ENCODE measurements around the gene BAG5.

BAG5 gene

DNA sequence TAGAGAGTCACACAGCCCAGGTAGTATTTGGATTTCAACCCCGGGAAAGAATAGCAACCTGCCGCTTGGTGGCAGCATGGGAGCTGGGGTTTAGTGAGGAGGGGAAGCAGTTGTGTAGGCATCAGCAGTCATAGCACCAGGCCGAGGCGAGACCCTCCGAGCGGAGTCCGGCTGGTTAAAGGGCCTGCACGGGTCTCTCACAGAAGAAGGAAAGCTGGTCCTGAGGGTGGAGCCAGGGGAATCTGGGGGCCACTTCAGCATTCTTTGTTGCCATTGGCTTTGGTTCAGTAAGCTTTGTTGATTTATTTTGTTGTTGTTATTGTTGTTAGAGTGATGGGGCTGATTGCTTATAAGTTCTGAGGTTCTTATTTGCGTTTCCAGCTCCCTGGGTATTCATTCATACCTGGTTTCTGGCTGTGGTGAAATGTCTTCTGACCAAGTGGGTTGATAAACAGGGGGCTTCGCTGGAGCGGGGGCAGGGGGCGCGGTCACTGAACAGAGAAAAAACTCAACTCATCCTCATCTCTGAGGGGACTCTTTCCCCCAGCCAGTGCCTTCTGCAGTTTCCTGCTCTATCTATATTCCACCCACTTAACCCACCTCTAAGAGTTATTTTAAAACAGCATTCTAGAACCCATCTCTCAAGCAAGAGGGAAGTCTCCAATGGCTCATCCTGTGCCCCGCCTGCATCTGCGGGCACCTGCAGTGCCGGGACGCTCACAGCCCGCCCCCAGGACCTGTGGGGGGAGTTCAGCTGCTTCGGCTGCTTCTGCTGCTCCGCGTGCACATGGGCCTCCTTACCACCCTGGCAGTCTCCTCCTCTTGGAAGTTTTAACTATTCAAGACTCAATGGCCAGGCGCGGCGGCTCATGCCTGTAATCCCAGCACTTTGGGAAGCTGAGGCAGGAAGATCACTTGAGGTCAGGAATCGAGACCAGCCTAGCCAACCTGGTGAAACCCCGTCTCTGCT is 51.4 kb downstream of the BAG5 start:
- no peak overlapping the region for H3K27ac Mint-ChIP-seq
- H3K4me3 Mint-ChIP-seq, result no peak overlapping the region
- no peaks in the 10 kb centered on the region for H3K9me3 Mint-ChIP-seq
- peaks cover 5% of the 10 kb centered on the region for H3K4me1 Mint-ChIP-seq
- no peaks in the 10 kb centered on the region for H3K27me3 Mint-ChIP-seq
- no peak for DNase-seq (ENCODE audit: low spot score in 2 of 2)
- H3K36me3 Mint-ChIP-seq, result peaks cover 2% of the 10 kb centered on the region
- no peak for ATAC-seq (ENCODE audit: low read depth)

DNA sequence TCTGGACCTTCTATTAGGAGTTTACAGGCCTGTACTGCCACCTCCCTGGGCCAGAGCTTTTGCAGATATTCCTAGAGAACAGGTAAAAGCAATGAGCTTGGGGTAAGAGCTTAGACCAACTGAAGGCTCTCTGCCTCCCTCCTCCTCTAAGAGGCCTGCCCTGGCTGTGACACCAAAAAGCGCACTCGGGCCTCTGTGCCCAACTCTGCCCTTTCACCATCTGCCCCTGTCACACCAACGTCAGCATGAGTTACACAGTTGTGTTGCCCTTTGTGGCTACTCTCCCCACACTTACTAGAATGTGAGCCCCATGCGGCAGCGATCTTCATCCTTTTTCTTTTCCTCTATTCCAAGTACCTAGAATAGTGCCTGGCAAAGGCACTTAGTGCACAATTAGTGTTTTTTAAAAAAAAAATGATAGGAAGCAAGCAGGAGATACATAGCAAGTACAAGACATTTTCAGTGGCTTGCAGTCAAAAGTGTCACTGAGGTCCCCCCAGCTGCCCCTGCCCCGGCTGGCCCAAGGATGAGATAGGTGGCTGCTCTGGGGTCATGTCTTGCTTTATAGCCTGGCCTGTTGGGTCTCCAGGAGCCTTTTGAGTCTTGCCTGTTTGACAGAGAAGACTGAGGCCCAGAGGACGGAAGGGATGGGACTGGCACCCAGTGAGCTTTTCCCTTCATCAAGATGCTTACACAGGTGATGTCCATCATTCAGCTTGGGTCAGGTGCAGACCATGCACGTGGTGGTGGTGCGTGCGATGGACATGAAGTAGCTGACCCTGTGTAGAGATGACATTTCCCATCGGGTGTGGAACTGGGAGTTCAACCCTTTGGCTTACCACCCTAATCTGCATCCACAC is 52.4 kb downstream of the BAG5 start:
- DNase-seq (ENCODE audit: low spot score in 2 of 2) (no peak), ATAC-seq (ENCODE audit: low read depth) (no peak)
- Mint-ChIP-seq H3K27ac (no peak overlapping the region), H3K27me3 (no peaks in the 10 kb centered on the region), H3K36me3 (peaks cover 7% of the 10 kb centered on the region), H3K4me3 (no peak overlapping the region), H3K9me3 (no peaks in the 10 kb centered on the region), H3K4me1 (peaks cover 10% of the 10 kb centered on the region)

DNA sequence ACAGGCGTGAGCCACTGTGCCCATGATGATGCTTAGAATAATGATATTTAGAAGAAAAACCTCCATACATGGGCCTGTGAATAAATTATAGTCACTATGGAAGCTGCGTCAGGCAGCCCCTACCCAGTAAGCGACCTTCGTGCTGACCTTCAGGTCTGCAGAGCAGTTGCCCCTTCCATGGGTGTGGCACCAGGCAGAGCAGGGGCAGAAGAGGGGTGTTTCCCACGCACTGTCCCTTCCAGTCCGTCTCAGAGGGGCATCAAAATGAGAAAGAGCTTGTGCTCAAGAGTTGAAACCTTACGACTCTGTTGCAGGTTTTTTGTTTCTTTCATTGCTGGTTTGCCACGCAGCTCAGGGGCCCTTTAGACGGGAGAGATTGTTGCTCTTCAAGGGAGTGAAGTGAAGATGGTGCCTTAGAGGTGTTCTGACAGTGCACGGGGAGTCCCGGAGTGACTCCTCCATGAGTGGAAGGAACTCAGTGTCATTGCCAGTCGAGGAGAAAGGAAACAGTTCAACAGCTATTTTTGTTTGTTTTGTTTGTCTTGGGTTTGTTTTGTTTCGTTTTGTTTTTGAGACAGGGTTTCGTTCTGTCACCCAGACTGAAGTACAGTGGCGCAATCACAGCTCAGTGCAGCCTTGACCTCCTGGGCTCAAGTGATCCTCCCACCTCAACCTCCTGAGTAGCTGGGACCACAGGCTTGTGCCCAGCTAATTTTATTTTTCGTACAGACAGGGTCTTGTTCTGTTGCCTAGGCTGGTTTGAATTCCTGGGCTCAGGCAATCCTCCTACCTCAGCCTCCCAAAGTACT is 53.7 kb downstream of the BAG5 start:
- Mint-ChIP-seq H3K27me3 (no peaks in the 10 kb centered on the region), H3K4me1 (peaks cover 12% of the 10 kb centered on the region), H3K36me3 (peaks cover 15% of the 10 kb centered on the region), H3K27ac (no peak overlapping the region), H3K9me3 (no peaks in the 10 kb centered on the region), H3K4me3 (no peak overlapping the region)
- no peak for ATAC-seq (ENCODE audit: low read depth)
- no peak for DNase-seq (ENCODE audit: low spot score in 2 of 2)

DNA sequence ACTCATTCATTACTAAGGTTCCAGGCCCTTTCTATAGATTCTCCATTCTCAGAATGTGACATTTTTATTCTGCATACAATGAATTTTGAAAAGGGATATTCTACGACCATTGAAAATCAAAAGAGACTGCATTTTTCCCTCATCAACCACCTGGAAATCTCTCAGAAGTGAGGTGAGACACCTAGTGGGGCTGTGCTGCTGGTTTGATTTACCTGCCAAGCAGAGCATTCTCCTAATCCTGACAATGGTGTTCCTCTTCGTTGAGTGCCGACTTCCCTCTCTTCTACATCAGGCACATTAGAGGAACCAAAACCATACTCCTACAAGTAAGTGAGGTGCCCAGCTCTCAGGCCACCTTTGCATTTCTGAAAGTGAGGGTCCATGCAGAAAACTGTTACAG is 54.7 kb downstream of the BAG5 start:
- DNase-seq (ENCODE audit: low spot score in 2 of 2) (no peak), ATAC-seq (ENCODE audit: low read depth) (no peak)
- Mint-ChIP-seq H3K27me3 (no peaks in the 10 kb centered on the region), H3K9me3 (no peaks in the 10 kb centered on the region), H3K27ac (no peak overlapping the region), H3K4me3 (no peak overlapping the region), H3K36me3 (peaks cover 18% of the 10 kb centered on the region), H3K4me1 (peaks cover 12% of the 10 kb centered on the region)
